ENCODE results near the gene MAP2K7.
"Not testable (repeated sequence)": the region's sequence is repeated elsewhere in the genome, so short reads cannot be mapped to it uniquely, and the experiment has no call there.

Gene MAP2K7

GRCh38 chr19:7928334-7928706 lies 24.6 kb downstream of the MAP2K7 start:
- TF ChIP-seq, protein P1, sequence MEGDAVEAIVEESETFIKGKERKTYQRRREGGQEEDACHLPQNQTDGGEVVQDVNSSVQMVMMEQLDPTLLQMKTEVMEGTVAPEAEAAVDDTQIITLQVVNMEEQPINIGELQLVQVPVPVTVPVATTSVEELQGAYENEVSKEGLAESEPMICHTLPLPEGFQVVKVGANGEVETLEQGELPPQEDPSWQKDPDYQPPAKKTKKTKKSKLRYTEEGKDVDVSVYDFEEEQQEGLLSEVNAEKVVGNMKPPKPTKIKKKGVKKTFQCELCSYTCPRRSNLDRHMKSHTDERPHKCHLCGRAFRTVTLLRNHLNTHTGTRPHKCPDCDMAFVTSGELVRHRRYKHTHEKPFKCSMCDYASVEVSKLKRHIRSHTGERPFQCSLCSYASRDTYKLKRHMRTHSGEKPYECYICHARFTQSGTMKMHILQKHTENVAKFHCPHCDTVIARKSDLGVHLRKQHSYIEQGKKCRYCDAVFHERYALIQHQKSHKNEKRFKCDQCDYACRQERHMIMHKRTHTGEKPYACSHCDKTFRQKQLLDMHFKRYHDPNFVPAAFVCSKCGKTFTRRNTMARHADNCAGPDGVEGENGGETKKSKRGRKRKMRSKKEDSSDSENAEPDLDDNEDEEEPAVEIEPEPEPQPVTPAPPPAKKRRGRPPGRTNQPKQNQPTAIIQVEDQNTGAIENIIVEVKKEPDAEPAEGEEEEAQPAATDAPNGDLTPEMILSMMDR (IDR thresholded peaks at IDR 0.05; ENCODE audit: borderline replicate concordance, extremely low read depth, low read length, poor library complexity, severe bottlenecking): no peak
- no peak for TF ChIP-seq EZH2 (IDR thresholded peaks at IDR 0.05; ENCODE audit: borderline replicate concordance, low read depth, low read length, severe bottlenecking)
- Histone ChIP-seq H3K4me3 (ENCODE audit: low read depth in 1 of 2, low read length in 2 of 2) (no peak overlapping the region), H3K27ac (ENCODE audit: low read length) (no peak overlapping the region)

DNA sequence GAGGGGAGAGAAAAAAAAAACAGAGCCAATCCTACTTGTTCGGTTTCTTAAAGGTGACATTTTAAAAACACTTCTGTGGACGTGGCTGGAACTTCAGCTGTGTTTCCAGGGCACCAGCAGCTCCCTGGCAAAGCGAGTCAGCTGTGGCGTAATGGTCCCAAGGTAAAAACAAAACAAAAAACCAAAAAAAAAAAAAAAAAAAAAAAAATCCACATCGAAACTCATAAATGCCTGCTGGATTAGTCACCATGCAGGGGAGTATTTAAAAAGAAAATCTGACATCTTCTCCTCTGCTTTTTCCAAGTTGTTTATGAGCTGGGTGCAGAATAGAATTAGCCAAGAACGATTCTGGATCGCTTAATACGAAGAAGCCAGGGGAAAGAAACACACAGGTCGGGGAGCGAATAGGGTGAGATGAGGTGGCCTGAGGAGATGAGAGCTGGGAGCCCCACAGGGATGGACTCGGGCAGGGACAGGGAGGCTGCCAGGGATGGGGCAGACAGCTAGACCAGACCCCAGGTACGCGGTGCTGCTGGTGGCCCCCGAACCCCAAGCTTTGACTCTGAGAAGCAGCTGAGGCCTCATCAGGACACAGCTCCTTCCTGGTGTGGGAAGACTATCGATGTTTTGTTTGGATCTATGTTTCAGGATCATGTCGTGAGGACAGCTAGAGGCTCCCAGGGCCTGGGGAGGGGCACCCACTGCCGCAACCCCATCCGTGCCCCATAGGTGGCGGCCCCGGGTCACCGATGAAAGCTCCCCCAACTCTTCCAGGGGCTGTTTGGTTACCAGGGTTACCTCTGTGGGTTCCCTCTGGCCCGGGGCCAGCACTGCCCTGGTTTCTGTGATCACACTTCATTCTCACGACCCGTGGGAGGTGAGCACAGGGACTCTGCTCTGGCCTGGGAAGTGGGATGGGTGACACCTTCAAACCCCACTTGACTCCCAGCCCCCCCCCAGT lies 25.3 kb downstream of the MAP2K7 start:
- H3K4me3 ChIP-seq (ENCODE audit: low read depth in 1 of 2, low read length in 2 of 2): no peak overlapping the region
- no peak overlapping the region for H3K4me2 ChIP-seq (ENCODE audit: insufficient read depth, low read length)
- peaks cover 41% of the 10 kb centered on the region for H4K20me1 ChIP-seq (ENCODE audit: insufficient read depth, low read length)
- peaks cover 5% of the 10 kb centered on the region for H3K79me2 ChIP-seq (ENCODE audit: insufficient read depth, low read length)
- H3K4me1 ChIP-seq (ENCODE audit: insufficient read depth, low read length): peaks cover 18% of the 10 kb centered on the region
- H2AFZ ChIP-seq (ENCODE audit: low read depth, low read length): no peak overlapping the region
- no peak for TF ChIP-seq EZH2 (IDR thresholded peaks at IDR 0.05; ENCODE audit: borderline replicate concordance, low read depth, low read length, severe bottlenecking)
- TF ChIP-seq, protein P1 (IDR thresholded peaks at IDR 0.05; ENCODE audit: borderline replicate concordance, extremely low read depth, low read length, poor library complexity, severe bottlenecking): peak; percentile 67
- peaks cover 53% of the 10 kb centered on the region for H3K36me3 ChIP-seq (ENCODE audit: insufficient read depth, low read length)
- no peak overlapping the region for H3K27ac ChIP-seq (ENCODE audit: low read length)
- ATAC-seq (ENCODE audit: insufficient read depth, low read depth) (peak; percentile 39), DNase-seq (peak; percentile 76)
- H3K9me3 ChIP-seq (ENCODE audit: insufficient read depth, low read length, severe bottlenecking): no peaks in the 10 kb centered on the region
- no peaks in the 10 kb centered on the region for H3K27me3 ChIP-seq (ENCODE audit: insufficient read depth, low read length, poor library complexity)
- H3K9ac ChIP-seq (ENCODE audit: low read depth, low read length): no peak overlapping the region

More at GRCh38 chr19:7928334-7928706, 24.6 kb downstream of the MAP2K7 start:
- DNase-seq (no peak), ATAC-seq (ENCODE audit: insufficient read depth, low read depth) (no peak)
- H3K36me3 ChIP-seq (ENCODE audit: insufficient read depth, low read length): peaks cover 49% of the 10 kb centered on the region
- H4K20me1 ChIP-seq (ENCODE audit: insufficient read depth, low read length): peaks cover 46% of the 10 kb centered on the region
- peaks cover 9% of the 10 kb centered on the region for H3K79me2 ChIP-seq (ENCODE audit: insufficient read depth, low read length)
- no peak overlapping the region for H2AFZ ChIP-seq (ENCODE audit: low read depth, low read length)
- no peak overlapping the region for H3K4me2 ChIP-seq (ENCODE audit: insufficient read depth, low read length)
- H3K9me3 ChIP-seq (ENCODE audit: insufficient read depth, low read length, severe bottlenecking): no peaks in the 10 kb centered on the region
- H3K4me1 ChIP-seq (ENCODE audit: insufficient read depth, low read length): peaks cover 18% of the 10 kb centered on the region
- H3K9ac ChIP-seq (ENCODE audit: low read depth, low read length): no peak overlapping the region
- no peaks in the 10 kb centered on the region for H3K27me3 ChIP-seq (ENCODE audit: insufficient read depth, low read length, poor library complexity)

GRCh38 chr19:7930030-7930429 lies 26.4 kb downstream of the MAP2K7 start:
- not testable (repeated sequence) for H3K4me3 ChIP-seq (ENCODE audit: low read depth in 1 of 2, low read length in 2 of 2); H3K4me2 ChIP-seq (ENCODE audit: insufficient read depth, low read length); H3K9ac ChIP-seq (ENCODE audit: low read depth, low read length); H3K27me3 ChIP-seq (ENCODE audit: insufficient read depth, low read length, poor library complexity); H2AFZ ChIP-seq (ENCODE audit: low read depth, low read length); H3K27ac ChIP-seq (ENCODE audit: low read length); H3K9me3 ChIP-seq (ENCODE audit: insufficient read depth, low read length, severe bottlenecking); ATAC-seq (ENCODE audit: insufficient read depth, low read depth); DNase-seq; H3K79me2 ChIP-seq (ENCODE audit: insufficient read depth, low read length)
- H3K36me3 ChIP-seq (ENCODE audit: insufficient read depth, low read length): peaks cover 57% of the 10 kb centered on the region
- H3K4me1 ChIP-seq (ENCODE audit: insufficient read depth, low read length): peaks cover 13% of the 10 kb centered on the region
- H4K20me1 ChIP-seq (ENCODE audit: insufficient read depth, low read length): peaks cover 34% of the 10 kb centered on the region

DNA sequence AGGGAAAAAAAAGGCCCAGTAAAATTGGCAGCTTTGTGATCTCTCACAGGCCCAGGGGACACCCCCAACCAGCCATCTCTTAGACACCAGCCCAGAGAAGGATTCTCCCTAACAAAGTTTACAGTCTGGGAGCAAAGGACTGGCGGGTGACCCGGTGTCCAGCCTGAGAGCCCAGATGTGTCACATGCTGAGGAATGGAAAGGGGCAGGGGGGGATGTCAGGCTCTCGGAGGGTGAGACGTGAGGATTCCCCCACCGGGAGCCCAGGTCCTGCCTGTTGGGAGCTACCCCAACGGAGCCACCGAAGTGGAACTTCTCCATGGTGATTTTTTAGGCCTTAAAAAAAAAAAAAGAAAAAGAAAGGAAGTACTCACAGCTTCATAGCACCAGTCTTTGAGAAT lies 27.1 kb downstream of the MAP2K7 start:
- Histone ChIP-seq H4K20me1 (ENCODE audit: insufficient read depth, low read length) (peaks cover 36% of the 10 kb centered on the region), H3K9ac (ENCODE audit: low read depth, low read length) (no peak overlapping the region), H3K27ac (ENCODE audit: low read length) (no peak overlapping the region), H3K4me2 (ENCODE audit: insufficient read depth, low read length) (no peak overlapping the region), H3K27me3 (ENCODE audit: insufficient read depth, low read length, poor library complexity) (no peaks in the 10 kb centered on the region), H3K4me3 (ENCODE audit: low read depth in 1 of 2, low read length in 2 of 2) (no peak overlapping the region), H3K79me2 (ENCODE audit: insufficient read depth, low read length) (no peaks in the 10 kb centered on the region), H3K9me3 (ENCODE audit: insufficient read depth, low read length, severe bottlenecking) (no peaks in the 10 kb centered on the region), H2AFZ (ENCODE audit: low read depth, low read length) (no peak overlapping the region), H3K36me3 (ENCODE audit: insufficient read depth, low read length) (peaks cover 64% of the 10 kb centered on the region), H3K4me1 (ENCODE audit: insufficient read depth, low read length) (peaks cover 7% of the 10 kb centered on the region)
- no peak for DNase-seq
- ATAC-seq (ENCODE audit: insufficient read depth, low read depth): no peak
- TF ChIP-seq EZH2 (IDR thresholded peaks at IDR 0.05; ENCODE audit: borderline replicate concordance, low read depth, low read length, severe bottlenecking): no peak
- TF ChIP-seq, protein P1 (IDR thresholded peaks at IDR 0.05; ENCODE audit: borderline replicate concordance, extremely low read depth, low read length, poor library complexity, severe bottlenecking): no peak

All from DND-41 (cell line).